OCI-LY1 (cell line): ENCODE data around the gene VIPR2.

Source experiments
- CTCF ChIP-seq: fragments of 200-600 bp; sonication (generic), shearing (Covaris generic); IDR thresholded peaks from 2 replicates; pipeline ENCODE4 v1.5.1; 2017; ENCODE audit warnings: mild to moderate bottlenecking, antibody characterized with exemption, low read length, moderate library complexity, mixed read lengths
- EZH2 ChIP-seq: fragments of 200-600 bp; sonication (generic), shearing (Covaris generic); IDR thresholded peaks from 2 replicates; pipeline ENCODE4 v1.8.0; 2017; ENCODE audit warnings: borderline replicate concordance, mixed run types, mild to moderate bottlenecking, antibody characterized with exemption, low read length, moderate library complexity, mixed read lengths

- no peak for TF ChIP-seq CTCF
- no peak for TF ChIP-seq EZH2
These were observed 69.0 kb downstream of the VIPR2 start for GRCh38 chr7:159075563-159076238.
